Ascending aorta (tissue), 2 donors: ENCODE measurements around the gene AADAC. TPM values are rescaled to one million over a fixed set of nuclear protein-coding genes. Genes with fewer than 3 reads are reported as not detected.
A peak's percentile ranks its signal among the peaks of the same experiment; 100 is the strongest.

Source experiments
- DNase-seq, 2 donors: peaks; one replicate each; pipeline ENCODE4 v3.0.0-alpha.2; 2019; ENCODE audit warnings: low spot score in 2 of 2
- H3K27ac ChIP-seq, 2 donors: fragments of 200-600 bp; sonication (generic); one replicate each; pipeline ENCODE4 v1.5.1; 2016 to 2017; ENCODE audit warnings: mild to moderate bottlenecking in 1 of 2
- H3K27me3 ChIP-seq: fragments of 200-600 bp; sonication (generic); one replicate; pipeline ENCODE4 v1.5.1; 2017
- H3K36me3 ChIP-seq, 2 donors: fragments of 200-600 bp; sonication (generic); one replicate each; pipeline ENCODE4 v1.5.1; 2016
- H3K4me1 ChIP-seq, 2 donors: fragments of 200-600 bp; sonication (generic); one replicate each; pipeline ENCODE4 v1.5.1; 2016 to 2017; ENCODE audit warnings: mild to moderate bottlenecking in 1 of 2
- H3K4me3 ChIP-seq, 2 donors: fragments of 200-600 bp; sonication (generic); one replicate each; pipeline ENCODE4 v1.5.1; 2016 to 2017; ENCODE audit warnings: mild to moderate bottlenecking in 1 of 2
- H3K9me3 ChIP-seq, 2 donors: fragments of 200-600 bp; sonication (generic); one replicate each; pipeline ENCODE4 v1.5.1; 2016
- CTCF ChIP-seq, 3 experiments: fragments of 200-600 bp in 2 of 3; fragments of 450-650 bp in 1 of 3; sonication (generic) in 2 of 3; IDR thresholded peaks; one replicate each; pipeline ENCODE4 v1.5.1; 2016 to 2019; ENCODE audit warnings: antibody characterized with exemption in 3 of 3, mild to moderate bottlenecking in 1 of 3, moderate library complexity in 1 of 3
- intact Hi-C: fragments of 100-400 bp; cut with DNase I; formaldehyde crosslinking; loops from one replicate; pipeline ENCODE4 v1.15.1; 2023
- total RNA-seq: library from RNA; depleted of rRNA; stranded (reverse); fragments of >200 nt; gene quantifications from one replicate; pipeline ENCODE4 v1.1.0, GENCODE V29; 2016

Gene AADAC
- total RNA-seq, 1 donor from 2014 or later: 1.2 TPM

- intact Hi-C loops: loop anchor here (5.0 to 10.0 kb wide), 3 partner anchors 171 to 609 kb away; no protein-coding TSS in a partner anchor
- no peak for TF ChIP-seq CTCF (IDR thresholded peaks at IDR 0.05)
- H3K27me3 ChIP-seq: no peaks in the 10 kb centered on the region
- H3K27ac ChIP-seq: no peak overlapping the region
- H3K9me3 ChIP-seq: no peaks in the 10 kb centered on the region
- DNase-seq: no peak
- H3K4me1 ChIP-seq: peaks cover 0 to 4% of the 10 kb centered on the region in 2 donors
- H3K36me3 ChIP-seq: no peaks in the 10 kb centered on the region
- no peak overlapping the region for H3K4me3 ChIP-seq
Observed at GRCh38 chr3:151835751-151836525, 22.0 kb downstream of the AADAC start.

- Histone ChIP-seq H3K9me3 (no peaks in the 10 kb centered on the region), H3K4me1 (peaks cover 0 to 4% of the 10 kb centered on the region in 2 donors), H3K36me3 (no peaks in the 10 kb centered on the region), H3K27ac (no peak overlapping the region), H3K27me3 (no peaks in the 10 kb centered on the region), H3K4me3 (no peak overlapping the region)
- intact Hi-C loops: loop anchor here (5.0 to 10.0 kb wide), 3 partner anchors 172 to 610 kb away; no protein-coding TSS in a partner anchor
- no peak for DNase-seq
- no peak for TF ChIP-seq CTCF (IDR thresholded peaks at IDR 0.05)
Observed at GRCh38 chr3:151837057-151837456, 23.1 kb downstream of the AADAC start.

GRCh38 chr3:151838574-151839312, 24.8 kb downstream of the AADAC start:
- Histone ChIP-seq H3K4me1 (peaks cover 0 to 4% of the 10 kb centered on the region in 2 donors), H3K27me3 (no peaks in the 10 kb centered on the region), H3K9me3 (no peaks in the 10 kb centered on the region), H3K36me3 (no peaks in the 10 kb centered on the region), H3K27ac (no peak overlapping the region), H3K4me3 (peak overlapping the region in 1 of 2 donors; percentile 41)
- peak in 1 of 2 donors; percentile 70 for DNase-seq
- TF ChIP-seq CTCF (IDR thresholded peaks at IDR 0.05): peak; percentile 68 to 88 (median 78)
- intact Hi-C loops: loop anchor here (1.0 to 10.0 kb wide), 5 partner anchors 78 to 611 kb away; no protein-coding TSS in a partner anchor

GRCh38 chr3:151839313-151839631, 25.4 kb downstream of the AADAC start:
- Histone ChIP-seq H3K36me3 (no peaks in the 10 kb centered on the region), H3K27ac (no peak overlapping the region), H3K27me3 (no peaks in the 10 kb centered on the region), H3K4me1 (peaks cover 0 to 4% of the 10 kb centered on the region in 2 donors), H3K9me3 (no peaks in the 10 kb centered on the region), H3K4me3 (no peak overlapping the region)
- no peak for DNase-seq
- TF ChIP-seq CTCF (IDR thresholded peaks at IDR 0.05): no peak
- intact Hi-C loops: loop anchor here (1.0 to 10.0 kb wide), 5 partner anchors 78 to 612 kb away; no protein-coding TSS in a partner anchor

- Histone ChIP-seq H3K4me3 (no peak overlapping the region), H3K27me3 (no peaks in the 10 kb centered on the region), H3K9me3 (no peaks in the 10 kb centered on the region), H3K4me1 (peaks cover 0 to 4% of the 10 kb centered on the region in 2 donors), H3K27ac (no peak overlapping the region), H3K36me3 (no peaks in the 10 kb centered on the region)
- no peak for DNase-seq
- no peak for TF ChIP-seq CTCF (IDR thresholded peaks at IDR 0.05)
- intact Hi-C loops: no loop called here
Observed at GRCh38 chr3:151841801-151842200, 27.9 kb downstream of the AADAC start.
